ENCODE data around the gene NPVF.

Gene NPVF, protein sequence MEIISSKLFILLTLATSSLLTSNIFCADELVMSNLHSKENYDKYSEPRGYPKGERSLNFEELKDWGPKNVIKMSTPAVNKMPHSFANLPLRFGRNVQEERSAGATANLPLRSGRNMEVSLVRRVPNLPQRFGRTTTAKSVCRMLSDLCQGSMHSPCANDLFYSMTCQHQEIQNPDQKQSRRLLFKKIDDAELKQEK

DNA sequence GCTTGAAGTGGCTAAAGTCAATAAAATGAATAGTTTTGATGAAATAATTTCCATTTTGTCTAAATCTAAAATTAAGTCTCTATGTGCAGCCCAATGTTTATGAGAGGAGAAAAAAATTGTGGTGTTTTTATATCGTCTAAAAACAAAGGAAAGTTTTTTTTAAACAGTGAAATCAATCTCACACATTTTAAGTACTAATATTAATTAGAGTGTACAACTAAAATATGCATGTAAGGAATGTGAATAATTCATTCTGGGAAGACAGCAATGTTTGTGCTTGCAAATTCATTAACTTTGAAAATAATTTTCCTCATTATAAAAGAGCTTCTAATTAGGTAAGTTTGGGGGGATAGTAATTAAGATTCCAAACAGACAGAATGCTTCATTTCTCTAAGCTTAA lies at the start of gene NPVF:
TSS of gene NPVF (minus strand) at position 101 of the 400 bp plus-strand sequence. CDS start at position 54, 47 bp downstream.
- no peaks in the 10 kb centered on the region for H3K4me1 ChIP-seq (ENCODE audit: control insufficient read depth, insufficient read depth, low read length)
- H3K9ac ChIP-seq (ENCODE audit: low read length), result no peak within 1 kb of the TSS
- no peak within 1 kb of the TSS for H3K4me3 ChIP-seq (ENCODE audit: low read length)
- H3K27me3 ChIP-seq (ENCODE audit: control insufficient read depth, insufficient read depth, low read length), result no peaks in the 10 kb centered on the region
- no peaks in the 10 kb centered on the region for H3K9me3 ChIP-seq (ENCODE audit: control insufficient read depth, low read length)
- H3K36me3 ChIP-seq (ENCODE audit: control insufficient read depth, insufficient read depth, low read length), result no peaks in the 10 kb centered on the region

DNA sequence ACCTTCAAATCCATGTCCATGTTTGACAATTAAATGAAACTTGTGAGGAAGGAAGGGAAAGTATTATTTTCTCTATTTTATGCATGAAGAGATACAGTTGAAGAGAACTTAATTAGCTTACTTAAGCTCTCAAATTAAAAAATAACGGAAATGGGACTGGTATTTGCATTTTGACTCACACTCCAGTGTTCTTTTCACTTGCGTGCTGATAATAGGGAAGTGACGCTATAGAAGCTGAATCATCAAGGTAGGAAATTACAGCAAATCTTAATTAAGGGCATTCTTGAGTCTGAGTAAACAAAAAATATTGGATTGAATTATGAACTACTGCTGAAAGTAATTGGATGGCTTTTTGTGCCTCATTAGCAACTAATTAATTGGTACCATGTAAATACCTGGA lies 44.0 kb upstream of the NPVF start:
- Histone ChIP-seq H3K27me3 (ENCODE audit: control insufficient read depth, insufficient read depth, low read length) (no peaks in the 10 kb centered on the region), H3K4me3 (ENCODE audit: low read length) (no peak overlapping the region), H3K36me3 (ENCODE audit: control insufficient read depth, insufficient read depth, low read length) (no peaks in the 10 kb centered on the region), H3K4me1 (ENCODE audit: control insufficient read depth, insufficient read depth, low read length) (no peaks in the 10 kb centered on the region), H3K9ac (ENCODE audit: low read length) (no peak overlapping the region), H3K9me3 (ENCODE audit: control insufficient read depth, low read length) (no peaks in the 10 kb centered on the region)

DNA sequence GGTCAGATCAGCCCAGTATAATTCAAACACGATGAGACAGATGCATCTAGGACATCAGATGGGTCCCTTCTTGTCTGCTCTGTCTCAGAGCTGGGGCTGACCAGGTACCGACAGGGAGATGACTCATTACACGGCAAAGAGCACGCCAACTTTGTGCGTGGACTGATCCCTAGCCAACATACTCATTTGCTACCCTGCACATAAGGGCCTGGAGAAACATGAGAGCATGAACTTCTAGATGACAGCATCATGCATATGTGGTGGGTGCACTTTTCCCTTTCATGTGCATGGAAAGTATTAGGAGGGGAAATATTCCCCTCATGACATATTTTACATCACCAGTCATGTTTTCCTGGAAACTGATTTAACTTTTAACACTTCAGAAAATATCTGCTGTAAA lies 35.1 kb upstream of the NPVF start:
- no peaks in the 10 kb centered on the region for H3K4me1 ChIP-seq (ENCODE audit: control insufficient read depth, insufficient read depth, low read length)
- H3K9ac ChIP-seq (ENCODE audit: low read length), result no peak overlapping the region
- no peak overlapping the region for H3K4me3 ChIP-seq (ENCODE audit: low read length)
- no peaks in the 10 kb centered on the region for H3K36me3 ChIP-seq (ENCODE audit: control insufficient read depth, insufficient read depth, low read length)
- no peaks in the 10 kb centered on the region for H3K9me3 ChIP-seq (ENCODE audit: control insufficient read depth, low read length)
- H3K27me3 ChIP-seq (ENCODE audit: control insufficient read depth, insufficient read depth, low read length), result peaks cover 4% of the 10 kb centered on the region

DNA sequence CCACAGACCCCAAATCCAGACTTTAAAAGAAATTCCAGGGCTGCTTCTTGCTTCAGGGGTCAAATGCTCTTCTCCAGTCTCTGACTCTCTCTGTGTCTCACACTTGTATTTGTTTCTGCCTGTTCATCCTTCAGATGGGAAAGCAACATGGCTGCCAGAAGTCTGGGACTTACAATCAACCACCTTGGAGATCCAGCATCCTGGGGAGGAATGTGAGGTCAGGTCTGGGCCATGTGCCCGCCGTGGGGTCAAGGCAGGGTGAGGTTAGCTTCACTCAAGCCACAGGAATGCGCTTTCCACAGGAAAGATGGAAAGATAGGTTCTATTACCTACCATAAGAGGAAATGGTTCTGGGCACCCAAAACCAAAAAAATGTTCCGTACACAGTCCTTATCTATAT lies 34.3 kb upstream of the NPVF start:
- H3K9me3 ChIP-seq (ENCODE audit: control insufficient read depth, low read length), result no peaks in the 10 kb centered on the region
- H3K27me3 ChIP-seq (ENCODE audit: control insufficient read depth, insufficient read depth, low read length), result peaks cover 4% of the 10 kb centered on the region
- H3K9ac ChIP-seq (ENCODE audit: low read length), result no peak overlapping the region
- H3K4me3 ChIP-seq (ENCODE audit: low read length), result no peak overlapping the region
- H3K36me3 ChIP-seq (ENCODE audit: control insufficient read depth, insufficient read depth, low read length), result no peaks in the 10 kb centered on the region
- H3K4me1 ChIP-seq (ENCODE audit: control insufficient read depth, insufficient read depth, low read length), result no peaks in the 10 kb centered on the region

DNA sequence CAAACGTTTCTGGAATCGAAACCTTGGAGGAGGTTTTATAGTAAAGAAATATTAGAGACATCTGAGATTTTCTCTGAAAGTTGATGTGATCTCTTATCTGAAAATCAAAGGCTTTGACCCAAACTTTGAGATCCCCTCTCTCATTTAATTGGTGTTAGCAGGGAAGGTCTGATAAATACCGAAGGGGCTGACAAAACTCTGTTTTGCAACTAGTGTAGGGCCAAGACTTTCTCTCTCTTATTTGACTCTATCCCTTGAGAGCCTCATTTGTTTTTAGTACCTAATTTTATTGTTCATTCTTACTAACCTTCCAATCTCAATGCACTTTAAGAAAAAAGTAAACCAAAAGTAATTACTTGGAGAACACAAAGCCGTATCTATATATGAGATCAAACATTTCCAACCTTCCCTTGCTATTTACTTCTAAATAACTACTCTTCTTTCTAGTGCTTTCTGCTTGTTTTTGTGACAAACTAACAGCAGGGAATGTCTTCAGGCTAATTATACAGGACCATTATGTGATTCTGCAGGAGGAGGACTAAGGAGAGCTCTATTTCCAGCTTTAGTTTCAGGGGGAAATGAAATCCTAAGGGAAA lies 33.4 kb upstream of the NPVF start:
- Histone ChIP-seq H3K4me3 (ENCODE audit: low read length) (no peak overlapping the region), H3K36me3 (ENCODE audit: control insufficient read depth, insufficient read depth, low read length) (no peaks in the 10 kb centered on the region), H3K4me1 (ENCODE audit: control insufficient read depth, insufficient read depth, low read length) (no peaks in the 10 kb centered on the region), H3K27me3 (ENCODE audit: control insufficient read depth, insufficient read depth, low read length) (peaks cover 2% of the 10 kb centered on the region), H3K9me3 (ENCODE audit: control insufficient read depth, low read length) (no peaks in the 10 kb centered on the region), H3K9ac (ENCODE audit: low read length) (no peak overlapping the region)

DNA sequence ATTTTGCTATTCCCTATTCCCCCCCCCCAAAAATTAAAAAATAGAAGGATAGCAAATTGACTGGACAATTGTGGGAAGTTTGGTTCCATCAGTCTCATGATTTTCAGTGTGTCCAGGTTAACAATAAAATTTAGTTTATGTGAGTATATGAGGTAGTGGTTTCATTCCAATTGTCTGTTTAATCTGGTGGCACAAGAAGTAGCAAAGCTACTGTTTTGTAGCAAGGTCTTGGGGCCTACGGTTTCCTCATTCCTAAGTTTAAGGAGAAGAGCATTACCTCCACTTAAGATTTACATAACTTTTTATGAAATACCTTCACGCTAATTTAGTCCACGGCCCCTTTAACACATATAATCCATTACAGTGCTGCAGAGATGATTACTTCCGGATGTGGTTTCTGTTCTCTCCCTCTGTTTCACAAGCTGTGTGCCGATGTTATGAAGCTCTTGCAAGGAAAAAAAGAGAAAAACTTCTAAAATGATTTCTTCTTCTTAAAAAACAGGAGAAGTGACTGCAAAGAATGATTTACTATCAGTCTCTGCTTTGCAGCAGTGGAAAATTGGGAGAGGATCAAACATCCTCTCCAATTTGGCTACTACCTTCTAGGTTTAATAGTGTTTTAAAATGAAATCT lies 32.7 kb upstream of the NPVF start:
- Histone ChIP-seq H3K4me3 (ENCODE audit: low read length) (no peak overlapping the region), H3K4me1 (ENCODE audit: control insufficient read depth, insufficient read depth, low read length) (peaks cover 4% of the 10 kb centered on the region), H3K36me3 (ENCODE audit: control insufficient read depth, insufficient read depth, low read length) (no peaks in the 10 kb centered on the region), H3K27me3 (ENCODE audit: control insufficient read depth, insufficient read depth, low read length) (no peaks in the 10 kb centered on the region), H3K9me3 (ENCODE audit: control insufficient read depth, low read length) (no peaks in the 10 kb centered on the region), H3K9ac (ENCODE audit: low read length) (no peak overlapping the region)

DNA sequence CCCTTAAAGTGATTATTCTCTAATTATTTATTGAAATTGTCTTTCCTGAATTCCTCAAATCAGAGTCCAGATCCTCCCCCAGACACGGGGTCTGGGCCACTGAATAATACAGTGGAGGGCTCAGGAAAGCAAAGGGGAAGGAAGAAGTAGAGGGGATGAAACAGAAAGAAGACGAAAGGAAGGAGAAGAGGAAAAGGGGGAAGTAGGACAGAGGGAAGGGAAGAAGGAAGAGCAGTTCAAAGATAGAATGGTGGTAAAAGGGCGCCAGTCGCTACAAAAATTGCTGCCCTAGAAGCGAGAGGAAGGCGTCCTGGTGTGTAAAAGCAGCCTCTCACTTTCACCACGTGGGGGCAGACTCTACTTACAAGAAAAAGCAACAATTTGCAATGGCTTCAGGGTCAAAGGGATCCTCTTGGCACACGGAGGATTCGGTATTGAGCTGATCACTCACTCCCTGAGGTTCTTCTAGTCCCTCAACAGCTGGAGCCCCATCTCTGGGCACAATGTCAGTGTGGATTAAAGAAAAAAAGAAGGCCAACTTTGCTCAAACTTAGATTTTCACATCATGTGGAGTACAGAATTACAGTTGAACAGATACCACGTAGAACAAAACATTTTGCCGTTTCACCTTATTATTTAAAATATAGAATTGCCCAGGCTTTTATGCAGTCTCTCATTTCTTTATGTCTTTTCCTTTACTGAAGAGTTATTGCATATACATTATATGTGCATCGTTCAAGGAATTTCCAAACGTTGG lies 31.4 kb upstream of the NPVF start:
- Histone ChIP-seq H3K36me3 (ENCODE audit: control insufficient read depth, insufficient read depth, low read length) (no peaks in the 10 kb centered on the region), H3K9ac (ENCODE audit: low read length) (no peak overlapping the region), H3K9me3 (ENCODE audit: control insufficient read depth, low read length) (no peaks in the 10 kb centered on the region), H3K4me3 (ENCODE audit: low read length) (no peak overlapping the region), H3K4me1 (ENCODE audit: control insufficient read depth, insufficient read depth, low read length) (peaks cover 7% of the 10 kb centered on the region), H3K27me3 (ENCODE audit: control insufficient read depth, insufficient read depth, low read length) (no peaks in the 10 kb centered on the region)

DNA sequence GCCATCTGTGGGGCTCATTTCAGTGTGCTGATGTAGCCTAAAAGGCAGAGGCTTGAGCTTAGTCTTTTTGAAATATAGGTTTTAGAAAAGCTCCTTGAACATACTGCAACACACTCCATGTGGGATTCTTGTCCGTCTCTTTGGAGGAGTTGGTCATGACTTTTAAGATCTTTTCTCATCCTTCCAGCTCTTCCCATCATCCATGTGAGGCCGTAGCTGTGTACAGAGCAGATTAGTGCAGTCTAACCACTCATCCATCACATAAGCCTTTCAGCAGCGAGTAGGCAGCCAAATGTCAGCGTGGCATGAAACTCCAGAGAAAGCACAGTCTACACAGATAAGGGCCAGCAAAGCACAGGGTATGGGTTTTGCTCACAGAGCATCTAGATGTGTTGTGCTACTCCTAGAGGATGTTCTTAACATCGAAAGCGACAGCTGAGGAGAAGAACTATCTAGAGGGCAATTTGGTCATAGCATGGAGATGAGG lies 28.1 kb upstream of the NPVF start:
- Histone ChIP-seq H3K36me3 (ENCODE audit: control insufficient read depth, insufficient read depth, low read length) (no peaks in the 10 kb centered on the region), H3K27me3 (ENCODE audit: control insufficient read depth, insufficient read depth, low read length) (no peaks in the 10 kb centered on the region), H3K4me1 (ENCODE audit: control insufficient read depth, insufficient read depth, low read length) (peaks cover 7% of the 10 kb centered on the region), H3K9ac (ENCODE audit: low read length) (no peak overlapping the region), H3K4me3 (ENCODE audit: low read length) (no peak overlapping the region), H3K9me3 (ENCODE audit: control insufficient read depth, low read length) (no peaks in the 10 kb centered on the region)

DNA sequence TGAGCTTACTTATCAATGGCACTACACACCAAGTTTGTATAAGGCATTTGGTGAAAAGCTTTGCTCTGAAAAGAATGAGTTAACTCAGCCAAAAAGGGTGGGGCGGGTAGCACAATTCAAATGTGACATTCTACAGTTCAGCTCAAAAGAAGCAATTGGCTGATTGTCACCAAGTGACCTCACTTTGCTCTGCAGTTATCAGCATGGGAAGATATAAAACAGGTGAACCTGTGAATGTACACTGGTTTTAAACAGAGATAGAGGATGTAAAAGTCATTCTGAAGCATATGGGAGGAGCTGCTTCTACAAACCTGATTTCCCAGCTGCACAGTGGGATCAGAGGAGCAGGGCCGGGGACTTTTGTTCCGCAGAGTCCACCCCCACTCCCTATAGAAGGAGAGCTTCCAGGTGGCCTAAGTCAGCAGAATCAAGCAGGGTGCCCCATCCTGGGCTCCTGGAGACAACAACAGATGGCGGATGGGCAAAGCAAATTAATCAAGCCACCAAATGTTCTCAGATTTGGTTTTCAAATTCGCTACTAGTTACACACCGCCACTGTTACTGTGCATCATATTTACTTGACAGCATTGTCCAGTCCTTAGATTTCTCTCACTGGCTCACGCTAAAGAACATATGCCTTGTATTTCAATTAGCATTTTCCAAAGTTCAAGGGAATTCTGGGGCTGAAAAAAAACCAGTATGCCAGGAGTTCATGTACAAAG lies 27.5 kb upstream of the NPVF start:
- no peaks in the 10 kb centered on the region for H3K36me3 ChIP-seq (ENCODE audit: control insufficient read depth, insufficient read depth, low read length)
- no peak overlapping the region for H3K4me3 ChIP-seq (ENCODE audit: low read length)
- no peak overlapping the region for H3K9ac ChIP-seq (ENCODE audit: low read length)
- H3K4me1 ChIP-seq (ENCODE audit: control insufficient read depth, insufficient read depth, low read length), result peaks cover 7% of the 10 kb centered on the region
- H3K9me3 ChIP-seq (ENCODE audit: control insufficient read depth, low read length), result no peaks in the 10 kb centered on the region
- H3K27me3 ChIP-seq (ENCODE audit: control insufficient read depth, insufficient read depth, low read length), result no peaks in the 10 kb centered on the region

DNA sequence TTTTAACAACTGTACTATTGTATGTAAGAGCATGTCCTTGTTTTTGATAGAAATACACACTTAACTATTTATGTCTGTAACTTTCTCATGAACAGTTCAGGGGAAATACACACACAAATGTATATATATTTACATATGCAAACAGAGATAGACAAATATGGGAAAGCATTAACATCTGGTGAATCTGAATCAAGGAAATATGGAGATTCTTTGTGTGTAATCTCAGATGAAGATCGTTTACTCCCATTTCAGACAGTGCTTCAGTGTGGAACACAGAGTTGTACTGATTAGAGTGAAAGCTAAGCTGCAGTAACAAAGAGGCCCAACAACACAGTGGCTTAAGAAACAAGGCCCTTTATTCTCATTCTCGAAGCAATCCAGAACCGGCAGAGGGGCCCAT lies 26.3 kb upstream of the NPVF start:
- H3K4me1 ChIP-seq (ENCODE audit: control insufficient read depth, insufficient read depth, low read length), result peaks cover 7% of the 10 kb centered on the region
- H3K9me3 ChIP-seq (ENCODE audit: control insufficient read depth, low read length), result no peaks in the 10 kb centered on the region
- no peak overlapping the region for H3K4me3 ChIP-seq (ENCODE audit: low read length)
- H3K36me3 ChIP-seq (ENCODE audit: control insufficient read depth, insufficient read depth, low read length), result no peaks in the 10 kb centered on the region
- no peaks in the 10 kb centered on the region for H3K27me3 ChIP-seq (ENCODE audit: control insufficient read depth, insufficient read depth, low read length)
- H3K9ac ChIP-seq (ENCODE audit: low read length), result no peak overlapping the region

DNA sequence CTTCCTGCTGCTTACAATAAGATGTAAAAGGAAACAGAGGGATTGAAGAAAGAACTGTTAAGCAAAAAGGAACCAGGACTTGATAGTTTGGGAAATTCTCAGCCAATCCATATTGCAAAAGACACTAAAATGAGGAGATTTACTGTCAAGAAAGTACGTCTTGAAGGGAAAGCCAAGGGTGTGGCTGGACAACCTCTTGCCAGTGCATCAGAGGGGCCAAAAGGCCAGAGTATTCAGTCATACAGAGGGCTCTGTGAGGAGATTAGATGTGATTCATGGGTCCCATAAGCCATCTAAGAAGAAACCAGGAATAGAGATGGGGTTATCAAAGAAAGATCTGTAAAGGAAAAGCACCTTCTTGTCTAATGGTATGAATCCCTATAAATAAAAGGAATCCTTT lies 25.4 kb upstream of the NPVF start:
- Histone ChIP-seq H3K9me3 (ENCODE audit: control insufficient read depth, low read length) (no peaks in the 10 kb centered on the region), H3K9ac (ENCODE audit: low read length) (no peak overlapping the region), H3K4me3 (ENCODE audit: low read length) (no peak overlapping the region), H3K4me1 (ENCODE audit: control insufficient read depth, insufficient read depth, low read length) (peaks cover 7% of the 10 kb centered on the region), H3K27me3 (ENCODE audit: control insufficient read depth, insufficient read depth, low read length) (no peaks in the 10 kb centered on the region), H3K36me3 (ENCODE audit: control insufficient read depth, insufficient read depth, low read length) (no peaks in the 10 kb centered on the region)
